ENCODE data around the gene RHPN2.

- TF ChIP-seq CTCF (conservative IDR thresholded peaks at IDR 0.05; ENCODE audit: low read length) (no peak), EZH2phosphoT487 (IDR thresholded peaks at IDR 0.05; ENCODE audit: borderline replicate concordance, low read depth, low read length) (no peak)
These were observed 32.4 kb downstream of the RHPN2 start for GRCh38 chr19:33032218-33032781.
